Calu3 (cell line): ENCODE measurements around the gene TWF2. TPM values are rescaled to one million over a fixed set of nuclear protein-coding genes. Genes with fewer than 3 reads are reported as not detected.

ENCODE experiments used
- BruUV-seq: library from RNA; stranded (reverse); fragments of 400-500 nt; replicated peaks from 2 replicates; lab custom pipeline; 2021; lab: Mats Ljungman, UMichigan
- CTCF ChIA-PET: fragments of 300-600 bp; sonication (Branson Sonifier 250); formaldehyde crosslinking; loops from one replicate; lab custom pipeline; 2022; ENCODE audit warnings: antibody characterized with exemption; lab: Charles Lee
- DNase-seq: peaks from one replicate; pipeline ENCODE4 v3.0.0; 2022
- H3K27ac Mint-ChIP-seq: one replicate; pipeline ENCODE4 v1.8.0; 2022; ENCODE audit warnings: mixed read lengths; ENCODE audit not compliant: unreplicated experiment
- H3K27me3 Mint-ChIP-seq: one replicate; pipeline ENCODE4 v1.8.0; 2022; ENCODE audit warnings: mixed read lengths; ENCODE audit not compliant: unreplicated experiment
- H3K36me3 Mint-ChIP-seq: one replicate; pipeline ENCODE4 v1.8.0; 2022; ENCODE audit warnings: mild to moderate bottlenecking, moderate library complexity, mixed read lengths; ENCODE audit not compliant: insufficient read depth, unreplicated experiment
- H3K4me1 Mint-ChIP-seq: one replicate; pipeline ENCODE4 v1.8.0; 2022; ENCODE audit warnings: mild to moderate bottlenecking, low read depth, mixed read lengths; ENCODE audit not compliant: unreplicated experiment
- H3K4me3 Mint-ChIP-seq: one replicate; pipeline ENCODE4 v1.8.0; 2022; ENCODE audit warnings: mild to moderate bottlenecking, low read depth, moderate library complexity, mixed read lengths; ENCODE audit not compliant: unreplicated experiment
- H3K9me3 Mint-ChIP-seq: one replicate; pipeline ENCODE4 v1.8.0; 2022; ENCODE audit warnings: low read depth, mixed read lengths; ENCODE audit not compliant: unreplicated experiment
- intact Hi-C: fragments of 100-400 bp; cut with micrococcal nuclease; formaldehyde crosslinking; loops from one replicate; pipeline ENCODE4 v1.10.0; 2022; ENCODE audit not compliant: unreplicated experiment
- total RNA-seq: library from RNA; stranded (reverse); gene quantifications from 2 replicates; pipeline ENCODE4 v1.2.3, GENCODE V29; 2022
- TF ChIP-seq, protein P1 (sequence below): fragments of 200-600 bp; IDR thresholded peaks from one replicate; pipeline ENCODE4 v1.8.0; 2022; ENCODE audit warnings: antibody characterized with exemption; ENCODE audit not compliant: unreplicated experiment

TWF2 gene
- total RNA-seq, 1 experiment from 2014 or later: 49.1 TPM

DNA sequence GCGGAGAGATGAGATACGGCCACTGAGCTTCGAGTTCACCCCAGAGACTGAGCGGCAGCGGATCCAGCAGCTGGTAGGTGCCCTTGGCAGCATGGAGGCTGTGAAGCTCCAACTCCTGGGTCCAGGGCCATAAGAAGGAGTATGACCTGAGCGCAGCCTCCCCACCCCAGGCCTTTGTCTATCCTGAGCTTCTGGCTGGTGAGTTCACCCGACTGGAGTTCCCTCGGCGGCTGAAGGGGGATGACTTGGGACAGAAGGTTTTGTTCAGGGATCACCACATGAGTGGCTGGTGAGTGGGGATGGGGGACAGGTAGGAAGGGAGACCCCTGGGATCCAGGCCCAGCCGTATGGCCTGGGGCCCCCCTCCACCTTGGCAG lies 9.2 kb upstream of the TWF2 start:
- H3K27ac Mint-ChIP-seq: peak overlapping the region; percentile 24
- TF ChIP-seq, protein P1, sequence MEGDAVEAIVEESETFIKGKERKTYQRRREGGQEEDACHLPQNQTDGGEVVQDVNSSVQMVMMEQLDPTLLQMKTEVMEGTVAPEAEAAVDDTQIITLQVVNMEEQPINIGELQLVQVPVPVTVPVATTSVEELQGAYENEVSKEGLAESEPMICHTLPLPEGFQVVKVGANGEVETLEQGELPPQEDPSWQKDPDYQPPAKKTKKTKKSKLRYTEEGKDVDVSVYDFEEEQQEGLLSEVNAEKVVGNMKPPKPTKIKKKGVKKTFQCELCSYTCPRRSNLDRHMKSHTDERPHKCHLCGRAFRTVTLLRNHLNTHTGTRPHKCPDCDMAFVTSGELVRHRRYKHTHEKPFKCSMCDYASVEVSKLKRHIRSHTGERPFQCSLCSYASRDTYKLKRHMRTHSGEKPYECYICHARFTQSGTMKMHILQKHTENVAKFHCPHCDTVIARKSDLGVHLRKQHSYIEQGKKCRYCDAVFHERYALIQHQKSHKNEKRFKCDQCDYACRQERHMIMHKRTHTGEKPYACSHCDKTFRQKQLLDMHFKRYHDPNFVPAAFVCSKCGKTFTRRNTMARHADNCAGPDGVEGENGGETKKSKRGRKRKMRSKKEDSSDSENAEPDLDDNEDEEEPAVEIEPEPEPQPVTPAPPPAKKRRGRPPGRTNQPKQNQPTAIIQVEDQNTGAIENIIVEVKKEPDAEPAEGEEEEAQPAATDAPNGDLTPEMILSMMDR: no peak
- intact Hi-C loops: no loop called here
- peaks cover 49% of the 10 kb centered on the region for H3K36me3 Mint-ChIP-seq
- H3K4me1 Mint-ChIP-seq: no peaks in the 10 kb centered on the region
- H3K27me3 Mint-ChIP-seq: no peaks in the 10 kb centered on the region
- CTCF ChIA-PET: interaction anchor here (1.1 kb wide), 1 partner anchor 11 kb away, joined by 3 read pairs; no protein-coding TSS in a partner anchor
- no peaks in the 10 kb centered on the region for H3K9me3 Mint-ChIP-seq
- no TSS peak for BruUV-seq
- no peak for DNase-seq
- peak overlapping the region; percentile 9 for H3K4me3 Mint-ChIP-seq

DNA sequence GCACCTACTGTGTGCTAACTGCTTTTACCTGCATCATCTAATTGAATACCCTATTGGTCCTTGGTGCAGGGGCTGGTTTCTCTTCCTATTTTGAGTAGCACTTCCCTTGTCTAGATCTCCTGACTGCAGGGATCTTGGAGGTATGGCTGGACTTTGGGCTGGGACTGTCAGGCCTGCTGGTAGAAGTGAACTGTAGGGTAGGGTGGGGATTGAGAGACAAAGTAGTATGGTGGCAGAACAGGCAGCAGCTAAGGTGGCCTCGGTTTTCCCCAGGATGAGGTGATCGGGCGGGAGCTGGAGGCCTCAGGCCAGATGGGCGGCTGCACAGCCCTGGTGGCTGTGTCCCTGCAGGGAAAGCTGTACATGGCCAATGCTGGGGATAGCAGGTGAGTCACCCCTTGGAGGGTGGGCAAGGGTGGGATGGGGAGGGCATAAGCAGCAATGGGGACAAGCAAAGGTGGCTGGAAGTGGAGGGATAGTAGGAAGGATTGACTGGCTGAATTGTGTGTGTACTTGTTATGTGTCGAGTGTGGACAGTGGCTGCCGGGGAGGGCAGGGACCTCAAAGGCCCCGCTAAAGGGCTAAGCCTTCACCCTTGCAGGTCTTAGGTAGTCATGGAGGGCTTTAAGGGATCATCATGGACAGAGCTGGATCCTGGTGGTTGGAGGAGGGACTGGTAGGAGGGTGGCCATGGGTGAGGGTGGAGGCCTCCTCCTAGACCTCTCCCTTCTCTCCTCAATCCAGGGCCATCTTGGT lies 8.6 kb upstream of the TWF2 start:
- Mint-ChIP-seq H3K9me3 (no peaks in the 10 kb centered on the region), H3K4me3 (peak overlapping the region; percentile 9), H3K27ac (peak overlapping the region; percentile 24), H3K4me1 (no peaks in the 10 kb centered on the region), H3K27me3 (no peaks in the 10 kb centered on the region), H3K36me3 (peaks cover 44% of the 10 kb centered on the region)
- intact Hi-C loops: no loop called here
- CTCF ChIA-PET: interaction anchor here (1.1 kb wide), 1 partner anchor 10 kb away, joined by 3 read pairs; no protein-coding TSS in a partner anchor
- TF ChIP-seq, protein P1: no peak
- DNase-seq: no peak
- BruUV-seq: no TSS peak

DNA sequence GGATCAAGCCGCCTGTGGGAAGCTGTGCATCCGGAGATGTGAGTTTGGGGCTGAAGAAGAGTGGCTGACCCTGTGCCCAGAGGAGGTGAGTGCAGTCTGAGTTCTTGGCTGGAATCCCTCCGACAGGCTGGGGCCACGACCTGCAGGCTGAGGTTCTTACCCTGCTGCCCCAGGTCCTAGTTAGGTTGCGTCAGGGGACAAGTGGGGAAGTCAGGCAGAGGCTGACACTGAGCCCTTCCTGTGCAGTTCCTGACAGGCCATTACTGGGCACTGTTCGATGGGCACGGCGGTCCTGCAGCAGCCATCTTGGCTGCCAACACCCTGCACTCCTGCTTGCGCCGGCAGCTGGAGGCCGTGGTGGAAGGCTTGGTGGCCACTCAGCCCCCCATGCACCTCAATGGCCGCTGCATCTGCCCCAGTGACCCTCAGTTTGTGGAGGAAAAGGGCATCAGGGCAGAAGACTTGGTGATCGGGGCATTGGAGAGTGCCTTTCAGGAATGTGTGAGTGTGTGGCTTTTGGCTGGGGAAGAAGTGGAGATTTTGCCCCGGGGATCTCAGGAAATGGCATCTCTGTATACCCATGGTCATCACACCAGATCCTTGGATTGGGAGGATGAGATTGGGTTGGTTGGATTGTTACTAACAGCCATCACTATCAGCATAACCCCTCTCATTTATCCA lies 7.9 kb upstream of the TWF2 start:
- Mint-ChIP-seq H3K4me1 (no peaks in the 10 kb centered on the region), H3K9me3 (no peaks in the 10 kb centered on the region), H3K36me3 (peaks cover 41% of the 10 kb centered on the region), H3K27me3 (no peaks in the 10 kb centered on the region), H3K4me3 (peak overlapping the region; percentile 49), H3K27ac (peak overlapping the region; percentile 24)
- no peak for DNase-seq
- TF ChIP-seq, protein P1: no peak
- intact Hi-C loops: no loop called here
- TSS peak; percentile 21 for BruUV-seq
- CTCF ChIA-PET: no interaction called here

DNA sequence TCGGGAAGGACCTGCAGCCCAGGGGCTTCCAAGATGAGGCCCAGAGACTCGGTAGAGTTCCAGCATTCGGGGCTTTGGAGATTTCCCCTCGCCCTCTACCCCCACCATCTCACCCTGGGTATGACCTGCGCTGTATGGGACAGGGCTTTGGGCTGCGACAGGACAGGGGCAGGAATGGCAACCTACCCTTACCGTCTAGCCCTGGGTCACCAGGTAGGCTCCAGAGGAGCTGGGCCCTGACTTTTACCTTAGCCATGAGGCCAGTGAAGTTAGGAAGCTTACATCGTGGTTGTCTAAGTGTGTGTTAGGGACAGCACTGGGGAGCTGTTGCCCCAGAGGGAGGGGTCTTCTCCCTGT lies 7.3 kb upstream of the TWF2 start:
- Mint-ChIP-seq H3K4me1 (peaks cover under 1% of the 10 kb centered on the region), H3K4me3 (peak overlapping the region; percentile 49), H3K27ac (no peak overlapping the region), H3K36me3 (peaks cover 47% of the 10 kb centered on the region), H3K9me3 (no peaks in the 10 kb centered on the region), H3K27me3 (no peaks in the 10 kb centered on the region)
- intact Hi-C loops: no loop called here
- TF ChIP-seq, protein P1: no peak
- DNase-seq: no peak
- CTCF ChIA-PET: interaction anchor here (0.6 kb wide), 1 partner anchor 253 kb away, joined by 3 read pairs; no protein-coding TSS in a partner anchor
- BruUV-seq: no TSS peak
